Measurements from ENCODE around the gene TNFRSF14.

DNA sequence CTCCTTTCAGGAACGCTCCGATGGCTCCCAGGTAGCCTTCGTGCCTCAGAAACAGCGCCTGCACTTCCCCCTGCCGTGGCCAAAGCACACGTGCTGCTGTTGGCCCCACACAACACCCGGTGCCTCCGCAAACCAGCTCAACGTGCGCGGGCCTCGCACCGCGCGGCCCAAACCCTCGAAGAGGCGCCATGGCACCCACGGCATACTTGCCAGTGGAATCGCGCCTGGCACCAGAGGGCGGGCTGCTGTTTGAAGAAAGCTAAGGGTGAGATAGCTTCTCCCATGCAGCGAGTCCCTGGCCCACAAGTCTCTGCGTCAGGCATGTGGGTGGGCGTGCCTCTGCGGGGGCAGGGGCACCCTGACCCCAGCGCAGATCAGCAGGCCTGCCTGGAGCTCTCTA is 37.6 kb upstream of the TNFRSF14 start:
- no peak for TF ChIP-seq ELF4 (IDR thresholded peaks at IDR 0.05)
- no peak for TF ChIP-seq FOXA1 (IDR thresholded peaks at IDR 0.05)
- TF ChIP-seq ZNF384 (IDR thresholded peaks at IDR 0.05): no peak
- TF ChIP-seq SUZ12 (IDR thresholded peaks at IDR 0.05): no peak
- no peak for TF ChIP-seq SP1 (IDR thresholded peaks at IDR 0.05)
- TF ChIP-seq TARDBP (IDR thresholded peaks at IDR 0.05): no peak
